ENCODE results near the gene SULF2.

- no peak for TF ChIP-seq CTCF (conservative IDR thresholded peaks at IDR 0.05)
- TF ChIP-seq ZFX (IDR thresholded peaks at IDR 0.05): no peak
These were observed 105.8 kb downstream of the SULF2 start for GRCh38 chr20:47679462-47679861.
